Panc1 (cell line): ENCODE measurements around the gene GNPTG. TPM values are rescaled to one million over a fixed set of nuclear protein-coding genes. Genes with fewer than 3 reads are reported as not detected.

Source experiments
- ATAC-seq: fragments of 200-7000 bp; cut with Tn5 transposase; 2 replicates; pipeline ENCODE4 v1.9.1; 2020; ENCODE audit warnings: mild to moderate bottlenecking, moderate library complexity
- BruUV-seq: library from RNA; stranded (reverse); fragments of 400-500 nt; replicated peaks from 2 replicates; lab custom pipeline; 2021; lab: Mats Ljungman, UMichigan
- CTCF ChIA-PET: fragments of 300-600 bp; sonication (Branson Sonifier 250); formaldehyde crosslinking; loops from one replicate; lab custom pipeline; 2022; ENCODE audit warnings: antibody characterized with exemption; lab: Charles Lee
- POLR2A ChIA-PET: fragments of 300-600 bp; sonication (Branson Sonifier 250); formaldehyde crosslinking; loops from one replicate; lab custom pipeline; 2022; ENCODE audit warnings: antibody characterized with exemption; lab: Charles Lee
- DNase-seq: peaks from one replicate; pipeline ENCODE4 v3.0.0-alpha.2; 2010; ENCODE audit warnings: low read depth, low spot score
- H3K27ac ChIP-seq: 2 replicates; pipeline ENCODE4 v1.5.1; 2011; ENCODE audit warnings: mild to moderate bottlenecking, low read length, inconsistent platforms
- H3K27me3 ChIP-seq: fragments of 200-500 bp; sonication (Bioruptor generic); 2 replicates; pipeline ENCODE4 v1.6.0; 2014; ENCODE audit warnings: low read length, inconsistent platforms; ENCODE audit not compliant: control insufficient read depth, insufficient read depth
- H3K36me3 ChIP-seq: fragments of 200-500 bp; sonication (Bioruptor generic); 2 replicates; pipeline ENCODE4 v1.5.1; 2014; ENCODE audit warnings: inconsistent platforms, mild to moderate bottlenecking, low read length, moderate library complexity; ENCODE audit not compliant: control insufficient read depth, insufficient read depth
- H3K4me1 ChIP-seq: 2 replicates; pipeline ENCODE4 v1.5.1; 2011; ENCODE audit warnings: inconsistent platforms, mild to moderate bottlenecking, low read length, moderate library complexity; ENCODE audit not compliant: control insufficient read depth, insufficient read depth
- H3K4me3 ChIP-seq, 2 experiments: 2 replicates each; pipeline ENCODE4 v1.5.1; 2011 to 2012; ENCODE audit warnings: low read depth in 2 of 2, low read length in 2 of 2, mild to moderate bottlenecking in 2 of 2, inconsistent platforms in 1 of 2, moderate library complexity in 1 of 2
- H3K9me3 ChIP-seq: fragments of 200-500 bp; sonication (Bioruptor generic); 2 replicates; pipeline ENCODE4 v1.5.1; 2014; ENCODE audit warnings: low read depth, mild to moderate bottlenecking, inconsistent platforms, low read length, moderate library complexity; ENCODE audit not compliant: control insufficient read depth, insufficient read depth
- CTCF ChIP-seq: fragments of 450-650 bp; IDR thresholded peaks from 2 replicates; pipeline ENCODE4 v1.5.1; 2017; ENCODE audit warnings: mild to moderate bottlenecking
- POLR2AphosphoS5 ChIP-seq: IDR thresholded peaks from 2 replicates; pipeline ENCODE4 v1.6.1; 2012; ENCODE audit warnings: mild to moderate bottlenecking, low read depth, low read length, moderate library complexity
- REST ChIP-seq, 2 experiments: IDR thresholded peaks; 2 replicates each; pipeline ENCODE4 v1.6.1; 2011 to 2012; ENCODE audit warnings: low read depth in 2 of 2, control low read depth in 1 of 2, low read length in 1 of 2, mild to moderate bottlenecking in 1 of 2, moderate library complexity in 1 of 2; ENCODE audit not compliant: insufficient read depth in 1 of 2
- SIN3A ChIP-seq: IDR thresholded peaks from 2 replicates; pipeline ENCODE4 v1.6.1; 2012; ENCODE audit warnings: low read depth, mild to moderate bottlenecking, low read length, moderate library complexity, borderline replicate concordance; ENCODE audit not compliant: insufficient read depth
- TCF7L2 ChIP-seq: IDR thresholded peaks from 2 replicates; pipeline ENCODE4 v1.6.1; 2011; ENCODE audit warnings: mild to moderate bottlenecking, low read depth, low read length, inconsistent platforms
- in situ Hi-C: cut with HindIII; loops from 2 replicates; pipeline ENCODE4 v1.10.0; 2016; ENCODE audit warnings: low sequenced_read_pairs, low pct_unique_long_range_greater_than_20kb
- intact Hi-C: fragments of 100-400 bp; cut with micrococcal nuclease; formaldehyde crosslinking; loops from one replicate; pipeline ENCODE4 v1.10.0; 2022; ENCODE audit not compliant: unreplicated experiment
- total RNA-seq: library from RNA; stranded (reverse); gene quantifications from one replicate; pipeline ENCODE4 v1.2.1, GENCODE V29; 2021; ENCODE audit not compliant: unreplicated experiment

GNPTG gene
- total RNA-seq, 1 experiment from 2014 or later, result 62.5 TPM

GRCh38 chr16:1364510-1364909 lies 12.8 kb downstream of the GNPTG start:
- H3K36me3 ChIP-seq, result peaks cover 6% of the 10 kb centered on the region
- H3K27me3 ChIP-seq, result no peaks in the 10 kb centered on the region
- H3K9me3 ChIP-seq, result no peaks in the 10 kb centered on the region
- 0 out of 2 replicates have a peak, but pooled peaks cover 3% of the 10 kb centered on the region for H3K4me1 ChIP-seq
- DNase-seq, result no peak
- no peak overlapping the region for H3K27ac ChIP-seq
- ChIA-PET CTCF (interaction anchor here (0.9 kb wide), 1 partner anchor 25 kb away, joined by 3 read pairs; no protein-coding TSS in a partner anchor), POLR2A (no interaction called here)
- TF ChIP-seq TCF7L2 (no peak), CTCF (no peak), POLR2AphosphoS5 (no peak)
- ATAC-seq, result no peak
- H3K4me3 ChIP-seq, result no peak overlapping the region
- BruUV-seq, result TSS peak; percentile 75
- in situ Hi-C loops (no loop called here), intact Hi-C loops (no loop called here)

GRCh38 chr16:1366060-1366711 lies 14.5 kb downstream of the GNPTG start:
- no peak for TF ChIP-seq POLR2AphosphoS5
- TF ChIP-seq SIN3A, result no peak
- TF ChIP-seq CTCF, result no peak
- TF ChIP-seq REST (IDR thresholded peaks at IDR 0.05; ENCODE audit: insufficient read depth in 1 of 2, low read depth in 2 of 2, low read length in 1 of 2), result no peak
- TF ChIP-seq TCF7L2, result no peak
- Histone ChIP-seq H3K27ac (no peak overlapping the region), H3K4me3 (no peak overlapping the region), H3K36me3 (peaks cover 6% of the 10 kb centered on the region), H3K9me3 (no peaks in the 10 kb centered on the region), H3K4me1 (0 out of 2 replicates have a peak, but pooled peaks cover 3% of the 10 kb centered on the region), H3K27me3 (no peaks in the 10 kb centered on the region)
- ATAC-seq (peak; percentile 20; the same call in 1 of the 2 replicates), DNase-seq (no peak)
- intact Hi-C loops (no loop called here), in situ Hi-C loops (no loop called here)
- ChIA-PET POLR2A (no interaction called here), CTCF (no interaction called here)
- no TSS peak for BruUV-seq
